ENCODE results near the gene IER5. TPM values are rescaled to one million over a fixed set of nuclear protein-coding genes. Genes with fewer than 3 reads are reported as not detected.

IER5 gene
- total RNA-seq, 1 experiment from 2014 or later: 30.5 TPM

GRCh38 chr1:181092883-181093458, 4.5 kb downstream of the IER5 start:
- TF ChIP-seq ZNF274 (IDR thresholded peaks at IDR 0.05; ENCODE audit: low read depth, low read length) (no peak), POLR2A (IDR thresholded peaks at IDR 0.05; ENCODE audit: borderline replicate concordance, extremely low read depth, insufficient read depth, insufficient read length) (no peak), SP1 (IDR thresholded peaks at IDR 0.05; ENCODE audit: low read depth) (no peak), TCF7L2 (IDR thresholded peaks at IDR 0.05; ENCODE audit: borderline replicate concordance, extremely low read depth, insufficient read depth, insufficient read length) (no peak)
- H3K4me2 ChIP-seq (ENCODE audit: low read length): no peak overlapping the region
- no peak overlapping the region for H3K9ac ChIP-seq (ENCODE audit: low read length)
- no peaks in the 10 kb centered on the region for H3K27me3 ChIP-seq (ENCODE audit: insufficient read depth, low read length)
- no peak overlapping the region for H2AFZ ChIP-seq (ENCODE audit: low read depth, low read length, poor library complexity, severe bottlenecking)
- ChIA-PET RAD21 (ENCODE audit: low non-redundant PET in 1 of 2, low total read pairs in 2 of 2, uncharacterized antibody in 2 of 2, unreplicated experiment in 2 of 2) (interaction anchor here in 1 of 2 experiments (0.6 kb wide), 1 partner anchor 71 kb away, joined by 4 read pairs; no protein-coding TSS in a partner anchor), POLR2A (interaction anchor here (1.2 to 1.6 kb wide), 5 partner anchors 8 to 48 kb away, joined by 3 to 8 read pairs (median 4); no protein-coding TSS in a partner anchor), CTCF (interaction anchor here (1.1 to 1.7 kb wide), 2 partner anchors 48 to 211 kb away, joined by 4 to 5 read pairs; no protein-coding TSS in a partner anchor)
- ATAC-seq (no peak), DNase-seq (ENCODE audit: low read depth, low spot score) (no peak)
- no peak overlapping the region for H3K4me3 ChIP-seq (replicated peaks in 1 of 2; ENCODE audit: low read depth in 1 of 2, low read length in 2 of 2)
- peaks cover 3% of the 10 kb centered on the region in 2 experiments; a peak in 2 of 4 replicates for H3K36me3 ChIP-seq (ENCODE audit: control insufficient read depth in 1 of 2, insufficient read depth in 2 of 2, low read length in 2 of 2)
- H3K4me1 ChIP-seq (ENCODE audit: control insufficient read depth in 1 of 2, insufficient read depth in 2 of 2, low read length in 2 of 2): peaks cover 8 to 17% of the 10 kb centered on the region in 2 experiments
- no peaks in the 10 kb centered on the region for H3K9me3 ChIP-seq (ENCODE audit: control insufficient read depth in 1 of 2, insufficient read depth in 1 of 2, low read depth in 1 of 2, low read length in 2 of 2)
- no peak overlapping the region for H3K27ac ChIP-seq (ENCODE audit: low read depth, low read length)
- peaks cover 44% of the 10 kb centered on the region for H3K79me2 ChIP-seq (ENCODE audit: insufficient read depth, low read length)
- intact Hi-C loops (cut with micrococcal nuclease): no loop called here
- BruUV-seq (replicated peaks): no TSS peak
- no peaks in the 10 kb centered on the region for H3K9me2 ChIP-seq (ENCODE audit: insufficient read depth)
- peaks cover 22% of the 10 kb centered on the region; the same call in 1 of the 2 replicates for H4K20me1 ChIP-seq (ENCODE audit: insufficient read depth)

GRCh38 chr1:181094416-181095212, 6.1 kb downstream of the IER5 start:
- intact Hi-C loops (cut with micrococcal nuclease): no loop called here
- no peak overlapping the region for H3K9ac ChIP-seq (ENCODE audit: low read length)
- peaks cover 34% of the 10 kb centered on the region for H3K79me2 ChIP-seq (ENCODE audit: insufficient read depth, low read length)
- no peak overlapping the region for H2AFZ ChIP-seq (ENCODE audit: low read depth, low read length, poor library complexity, severe bottlenecking)
- no peaks in the 10 kb centered on the region for H3K27me3 ChIP-seq (ENCODE audit: insufficient read depth, low read length)
- no peaks in the 10 kb centered on the region for H3K9me3 ChIP-seq (ENCODE audit: control insufficient read depth in 1 of 2, insufficient read depth in 1 of 2, low read depth in 1 of 2, low read length in 2 of 2)
- ChIA-PET POLR2A (interaction anchor here (2.0 kb wide), 1 partner anchor 11 kb away, joined by 9 read pairs; no protein-coding TSS in a partner anchor), RAD21 (ENCODE audit: low non-redundant PET in 1 of 2, low total read pairs in 2 of 2, uncharacterized antibody in 2 of 2, unreplicated experiment in 2 of 2) (no interaction called here), CTCF (interaction anchor here (1.5 kb wide), 1 partner anchor 47 kb away, joined by 4 read pairs; no protein-coding TSS in a partner anchor)
- H3K9me2 ChIP-seq (ENCODE audit: insufficient read depth): no peaks in the 10 kb centered on the region
- no peak for ATAC-seq
- peaks cover 3% of the 10 kb centered on the region in 2 experiments; a peak in 2 of 4 replicates for H3K36me3 ChIP-seq (ENCODE audit: control insufficient read depth in 1 of 2, insufficient read depth in 2 of 2, low read length in 2 of 2)
- BruUV-seq (replicated peaks): no TSS peak
- H3K27ac ChIP-seq (ENCODE audit: low read depth, low read length): no peak overlapping the region
- no peak overlapping the region for H3K4me2 ChIP-seq (ENCODE audit: low read length)
- H3K4me1 ChIP-seq (ENCODE audit: control insufficient read depth in 1 of 2, insufficient read depth in 2 of 2, low read length in 2 of 2): peaks cover 15 to 21% of the 10 kb centered on the region in 2 experiments
- H3K4me3 ChIP-seq (replicated peaks in 1 of 2; ENCODE audit: low read depth in 1 of 2, low read length in 2 of 2): no peak overlapping the region
- peaks cover 22% of the 10 kb centered on the region; the same call in 1 of the 2 replicates for H4K20me1 ChIP-seq (ENCODE audit: insufficient read depth)
- no peak for DNase-seq (ENCODE audit: low read depth, low spot score)
- TF ChIP-seq REST (IDR thresholded peaks at IDR 0.05; ENCODE audit: low read depth) (no peak), CBX3 (IDR thresholded peaks at IDR 0.05; ENCODE audit: low read depth) (no peak), EZH2phosphoT487 (IDR thresholded peaks at IDR 0.05; ENCODE audit: borderline replicate concordance) (no peak), ZFX (IDR thresholded peaks at IDR 0.05) (no peak), EGR1 (IDR thresholded peaks at IDR 0.05; ENCODE audit: low read depth) (no peak), ZBTB33 (IDR thresholded peaks at IDR 0.05; ENCODE audit: extremely low read depth, insufficient replicate concordance, low read length) (no peak), TCF7L2 (IDR thresholded peaks at IDR 0.05; ENCODE audit: borderline replicate concordance, extremely low read depth, insufficient read depth, insufficient read length) (no peak)
